HG03025 (cell line): Measurements from ENCODE around the gene PITPNB.

Source experiments
- ATAC-seq: cut with Tn5 transposase; IDR thresholded peaks from one replicate; pipeline ENCODE4 v1.9.1; 2021; ENCODE audit warnings: mild to moderate bottlenecking, moderate library complexity; ENCODE audit not compliant: unreplicated experiment, low FRiP score

Gene PITPNB

DNA sequence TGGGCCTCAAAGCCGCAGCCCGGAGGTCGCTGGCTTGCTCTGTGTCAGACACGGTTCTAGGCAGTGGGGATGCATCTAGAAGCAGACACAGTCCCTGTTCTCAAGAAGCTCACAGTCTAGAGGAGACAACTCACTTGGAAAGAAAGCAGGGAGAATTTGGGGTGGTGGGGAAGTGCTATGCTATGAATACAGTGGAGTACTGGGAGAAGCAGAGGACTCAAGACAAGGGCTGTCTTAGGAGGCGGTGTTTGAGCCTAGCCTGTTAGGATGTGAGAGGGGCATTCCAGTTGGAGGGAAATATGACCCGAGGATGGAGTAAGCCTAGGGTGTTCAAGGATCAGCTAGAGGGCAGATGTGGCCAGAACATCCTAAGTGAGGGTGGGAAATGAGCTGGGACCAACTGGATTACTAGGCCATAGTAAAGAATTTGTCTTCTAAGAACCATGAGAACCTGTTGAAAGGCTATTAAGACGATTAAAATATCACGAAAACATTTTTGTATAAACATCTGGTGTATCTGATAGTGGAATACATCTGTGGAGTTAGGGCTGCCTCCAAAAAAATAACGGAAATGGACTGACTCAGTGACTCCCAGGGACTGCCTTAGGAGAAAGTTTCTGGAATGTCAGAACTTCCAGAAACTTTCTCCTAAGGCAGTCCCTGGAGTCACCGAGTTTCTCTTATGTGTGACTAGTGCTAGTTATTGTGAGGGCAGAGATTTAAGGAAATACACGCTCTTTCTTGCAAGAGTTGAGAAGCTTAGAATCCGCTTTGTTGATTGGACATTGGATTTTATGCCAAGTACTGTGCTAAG is 1.1 kb upstream of the PITPNB start:
- ATAC-seq, result no peak

- ATAC-seq, result peak; percentile 25
These were observed 475 bp downstream of the PITPNB start for GRCh38 chr22:27918341-27919221.

GRCh38 chr22:27915986-27916385 is 3.1 kb downstream of the PITPNB start:
- ATAC-seq, result no peak

DNA sequence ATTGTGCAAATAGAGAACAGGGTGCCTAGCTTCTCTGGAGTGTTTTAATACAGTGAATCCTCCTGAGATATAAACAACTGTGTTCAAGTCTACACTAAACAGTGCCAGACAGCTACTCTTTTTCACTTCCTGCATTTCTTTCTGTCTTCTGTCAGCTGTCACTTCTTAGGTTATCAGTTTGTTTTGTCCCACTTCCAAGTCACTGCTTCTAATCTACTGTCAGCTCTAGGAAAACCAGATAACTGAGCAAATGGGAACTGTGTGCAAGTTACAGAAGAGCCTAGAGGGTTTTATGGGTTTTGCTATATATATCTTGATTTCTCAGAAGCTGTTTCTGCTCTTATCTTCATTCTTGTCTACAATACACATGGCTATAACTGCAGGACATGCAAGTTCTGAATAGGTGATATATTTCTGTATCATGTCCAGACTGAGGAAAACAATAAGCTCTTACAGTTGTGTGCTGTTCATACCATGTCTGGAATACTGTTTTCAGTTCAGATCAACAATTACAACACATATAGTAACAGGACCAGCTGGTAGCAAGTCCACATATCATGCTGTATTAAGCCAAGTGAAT is 5.8 kb downstream of the PITPNB start:
- ATAC-seq, result no peak

DNA sequence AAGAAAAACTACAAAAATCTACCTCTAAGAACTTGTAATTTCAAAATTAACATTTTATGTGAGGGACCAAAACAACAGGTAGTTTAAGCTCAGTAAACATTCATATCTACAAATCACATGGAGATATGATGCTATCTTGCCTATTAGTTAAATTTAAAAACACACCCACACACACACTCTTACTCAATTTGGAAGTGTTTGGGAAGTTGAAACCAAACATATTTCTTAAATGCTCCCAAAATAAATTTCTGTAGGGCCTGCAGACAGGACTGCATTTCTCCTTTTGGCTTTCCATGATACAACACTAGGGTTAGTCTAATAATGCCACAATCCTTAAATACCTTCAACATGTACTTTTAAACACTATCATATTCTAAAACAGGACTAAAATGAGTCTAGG is 7.0 kb downstream of the PITPNB start:
- no peak for ATAC-seq

DNA sequence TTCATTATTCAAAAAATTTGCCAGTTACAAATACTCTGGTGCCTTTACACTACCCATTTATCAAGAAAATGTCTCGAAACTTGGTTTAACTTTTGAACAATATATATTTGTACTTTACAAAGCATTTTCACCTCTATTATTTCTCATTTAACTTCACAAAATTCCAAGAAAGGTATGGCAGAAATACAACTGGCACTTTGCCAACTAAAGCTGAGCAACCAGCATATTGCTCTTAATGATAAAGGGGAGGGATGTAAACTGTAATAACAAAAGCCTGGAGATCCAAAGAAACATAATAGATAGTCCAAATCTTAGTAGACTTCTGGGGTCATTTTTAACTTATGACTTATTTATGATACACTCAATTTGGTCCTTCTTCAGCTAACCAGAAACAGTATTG is 7.7 kb downstream of the PITPNB start:
- ATAC-seq, result no peak

GRCh38 chr22:27906241-27906640 is 12.8 kb downstream of the PITPNB start:
- ATAC-seq, result no peak

DNA sequence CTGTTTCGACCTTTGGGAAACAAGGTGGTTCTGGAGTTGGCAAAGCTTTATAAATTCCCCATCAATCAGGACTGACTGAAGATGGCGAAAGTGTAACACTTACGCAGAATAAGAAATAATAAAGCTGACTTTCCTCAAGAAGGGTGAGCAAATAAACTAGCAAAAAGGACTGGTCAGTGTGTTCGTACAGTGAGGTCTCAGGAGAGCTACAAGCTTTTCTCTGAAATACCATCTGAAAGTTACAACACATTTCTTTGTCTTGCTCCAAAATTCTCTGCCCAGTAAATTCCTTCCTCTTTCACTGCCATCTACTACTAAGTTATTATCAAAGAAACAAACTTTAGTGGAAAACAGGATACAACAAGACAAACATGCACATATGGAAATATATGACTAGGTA is 13.4 kb downstream of the PITPNB start:
- ATAC-seq, result no peak

GRCh38 chr22:27903805-27904473 is 15.1 kb downstream of the PITPNB start:
- no peak for ATAC-seq

DNA sequence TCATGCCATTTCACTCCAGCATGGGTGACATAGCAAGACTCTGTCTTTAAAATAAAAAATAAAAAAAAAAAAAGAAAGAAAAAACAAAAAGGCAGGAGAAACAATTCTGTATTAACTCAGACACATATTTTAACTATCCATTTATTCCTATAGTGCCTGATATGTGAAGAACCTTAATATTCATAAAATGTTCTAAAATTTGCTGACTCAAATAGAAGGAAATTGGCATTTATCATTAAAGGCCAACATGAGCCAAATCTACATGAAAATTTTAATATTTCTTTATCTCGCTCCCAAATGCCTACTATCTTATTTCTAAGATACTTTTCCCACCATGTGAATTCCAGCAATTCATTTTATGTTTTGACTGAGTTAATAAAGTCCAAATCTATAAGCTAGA is 18.9 kb downstream of the PITPNB start:
- no peak for ATAC-seq

DNA sequence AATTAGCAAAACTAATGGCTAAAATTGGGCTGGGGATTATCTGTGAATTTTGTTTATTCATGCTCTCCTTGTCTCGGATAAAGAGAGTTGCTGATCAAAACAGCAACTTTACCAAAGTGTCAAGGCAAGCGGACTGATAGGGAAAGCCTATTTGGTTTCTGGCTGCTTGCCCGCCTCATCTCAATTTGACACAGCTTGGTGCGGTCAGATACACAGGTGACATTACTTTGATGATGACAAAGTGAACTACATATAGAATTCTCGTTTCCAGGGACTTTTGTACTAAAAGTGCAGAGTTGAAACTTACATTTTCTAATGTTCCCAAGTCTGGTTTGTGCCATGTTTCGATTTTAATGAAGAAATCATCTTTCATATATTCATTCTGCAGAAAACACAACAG is 22.8 kb downstream of the PITPNB start:
- no peak for ATAC-seq

DNA sequence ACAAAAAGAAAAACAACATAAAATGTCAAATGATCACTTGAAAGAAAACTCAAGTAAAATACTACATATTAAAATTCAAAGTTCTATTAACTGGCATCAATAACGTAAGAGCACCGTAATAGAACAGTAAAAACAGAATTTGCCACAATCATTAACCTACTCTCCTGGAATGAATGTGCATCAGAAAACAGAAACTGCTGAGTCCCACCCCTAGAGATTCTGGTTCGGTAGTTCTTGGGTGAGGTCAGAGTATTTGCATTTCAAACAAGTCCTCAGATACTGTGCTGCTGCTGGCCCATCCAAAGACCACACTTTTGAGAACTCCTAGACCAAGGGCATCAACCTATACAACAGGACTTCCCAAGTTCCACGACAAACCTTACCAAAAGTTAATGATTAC is 23.5 kb downstream of the PITPNB start:
- no peak for ATAC-seq

GRCh38 chr22:27892811-27893210 is 26.2 kb downstream of the PITPNB start:
- ATAC-seq, result no peak

DNA sequence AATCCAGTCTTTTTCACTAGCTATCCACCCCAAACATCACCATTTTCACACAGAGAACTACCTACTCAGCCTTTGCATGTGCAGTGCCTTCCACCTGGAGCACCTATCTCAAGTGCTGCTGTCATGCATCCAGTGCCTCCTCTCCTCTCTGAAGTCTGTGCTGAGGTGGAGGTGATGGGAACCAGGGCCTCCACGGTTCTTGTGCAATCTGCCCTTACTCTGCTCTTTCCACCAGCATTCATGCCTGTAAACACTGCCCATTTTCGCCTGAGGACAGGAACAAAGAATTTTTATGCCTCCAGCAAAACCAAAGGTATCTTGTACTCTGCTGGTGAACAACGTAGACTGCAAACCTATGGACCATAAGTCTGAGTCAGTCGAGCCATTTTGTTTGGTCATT is 27.0 kb downstream of the PITPNB start:
- no peak for ATAC-seq

DNA sequence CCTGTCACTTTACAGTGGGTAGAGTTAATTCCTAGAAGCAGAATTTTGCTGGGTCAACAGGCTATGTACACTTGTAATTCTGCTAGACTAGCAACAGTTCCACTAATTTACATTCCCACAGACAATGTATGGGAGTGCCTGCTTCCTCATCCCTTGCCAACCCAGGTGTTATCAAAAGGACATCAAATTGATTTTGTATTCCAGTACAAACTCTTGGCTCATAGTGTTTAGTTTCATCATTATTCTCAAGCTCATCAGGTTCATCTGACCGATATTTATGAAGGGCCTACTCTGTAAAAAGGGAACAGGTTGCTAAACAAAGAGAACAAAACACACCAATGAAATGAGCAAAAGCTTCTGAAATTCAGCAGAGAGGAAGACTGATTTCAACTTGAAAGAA is 30.7 kb downstream of the PITPNB start:
- ATAC-seq, result no peak

- ATAC-seq, result no peak
These were observed 32.3 kb downstream of the PITPNB start for GRCh38 chr22:27886843-27887151.

DNA sequence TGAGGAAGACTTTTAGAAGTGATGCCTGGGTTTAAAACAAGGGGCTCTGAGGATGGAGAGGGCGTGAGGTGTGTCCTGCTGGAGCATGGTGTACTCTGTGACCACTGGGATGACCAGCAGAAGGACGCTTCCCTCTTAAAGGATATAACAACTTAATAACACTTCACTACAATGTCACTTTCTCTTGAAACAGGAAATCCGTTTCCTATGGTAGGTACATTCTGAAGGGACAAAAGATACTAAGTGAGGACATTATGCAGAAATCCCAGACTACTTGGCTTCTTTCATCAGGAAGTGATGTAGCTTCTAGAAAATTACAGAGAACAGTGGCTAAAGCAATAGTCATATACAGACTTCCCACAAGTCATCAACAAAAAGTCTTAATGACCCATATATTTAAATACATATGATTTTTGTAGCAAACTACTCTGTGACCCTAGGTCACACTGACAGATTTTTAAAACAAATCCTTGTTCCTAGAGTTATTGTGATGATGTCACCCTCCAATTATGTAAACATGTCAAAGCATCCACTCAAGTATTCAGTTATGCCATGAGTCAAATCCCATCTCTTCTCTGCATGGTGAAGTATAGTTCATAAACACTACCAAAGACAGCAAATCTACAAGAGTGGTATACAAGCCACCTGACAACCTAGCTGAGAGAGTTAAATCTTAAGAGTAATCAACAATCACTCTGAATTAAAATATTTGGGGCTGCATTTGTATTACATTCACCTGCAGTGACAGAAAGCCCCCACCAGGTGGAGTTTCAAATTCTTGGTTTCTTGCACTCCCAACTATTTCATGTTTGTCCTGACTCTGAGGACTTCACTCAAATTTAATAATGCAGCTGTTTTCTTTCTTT is 32.8 kb downstream of the PITPNB start:
- ATAC-seq, result no peak

- ATAC-seq, result no peak
These were observed 35.3 kb downstream of the PITPNB start for GRCh38 chr22:27883656-27884350.

GRCh38 chr22:27882507-27883290 is 36.4 kb downstream of the PITPNB start:
- ATAC-seq, result no peak
